Prostate gland (tissue), 2 donors: ENCODE data around the gene PDE6A. TPM values are rescaled to one million over a fixed set of nuclear protein-coding genes. Genes with fewer than 3 reads are reported as not detected.

Experiments used
- DNase-seq: peaks from one replicate; pipeline ENCODE4 v3.0.0-alpha.2; 2019; ENCODE audit warnings: low spot score
- H3K27ac ChIP-seq, 2 donors: fragments of 200-600 bp; sonication (generic); 2 replicates each; pipeline ENCODE4 v1.5.1; 2017 to 2019
- H3K27me3 ChIP-seq: fragments of 200-600 bp; sonication (generic); replicated peaks from 2 replicates; pipeline ENCODE4 v1.5.1; 2019; ENCODE audit not compliant: insufficient read depth
- H3K36me3 ChIP-seq, 2 donors: fragments of 200-600 bp; sonication (generic); 1 replicate in 1 of 2; 2 replicates in 1 of 2; pipeline versions ENCODE4 v1.5.1 to v1.8.1; 2017 to 2019
- H3K4me1 ChIP-seq: fragments of 200-600 bp; sonication (generic); replicated peaks from 2 replicates; pipeline ENCODE4 v1.5.1; 2019
- H3K4me3 ChIP-seq, 2 donors: fragments of 200-600 bp; sonication (generic); 2 replicates each; pipeline ENCODE4 v1.5.1; 2017 to 2019
- H3K9me3 ChIP-seq: fragments of 200-600 bp; sonication (generic); 2 replicates; pipeline ENCODE4 v1.5.1; 2017
- CTCF ChIP-seq, 4 experiments: fragments of 200-600 bp in 2 of 4; fragments of 450-650 bp in 2 of 4; sonication (generic) in 2 of 4; IDR thresholded peaks; 1 replicate in 3 of 4; 2 replicates in 1 of 4; pipeline ENCODE4 v1.5.1; 2016 to 2019; ENCODE audit warnings: antibody characterized with exemption in 4 of 4, mild to moderate bottlenecking in 2 of 4, moderate library complexity in 2 of 4
- POLR2A ChIP-seq: fragments of 450-650 bp; IDR thresholded peaks from one replicate; pipeline ENCODE4 v1.6.1; 2016; ENCODE audit warnings: antibody characterized with exemption, mild to moderate bottlenecking
- POLR2AphosphoS5 ChIP-seq: sonication (generic); formaldehyde crosslinking; IDR thresholded peaks from one replicate; pipeline ENCODE4 v1.6.1; 2017; ENCODE audit warnings: antibody characterized with exemption
- WGBS: methylation state at CpG from one replicate; pipeline ENCODE4 v1.1.5; 2018; 5-methylcytosine and 5-hydroxymethylcytosine counted together
- intact Hi-C: fragments of 100-400 bp; cut with DNase I; formaldehyde crosslinking; loops from one replicate; pipeline ENCODE4 v1.14.2; 2022
- total RNA-seq, 2 donors: library from RNA; depleted of rRNA; stranded (reverse); fragments of >200 nt; gene quantifications; one replicate each; pipeline ENCODE4 v1.1.0, GENCODE V29; 2016

The PDE6A gene
- total RNA-seq, 2 donors from 2014 or later, result 0.91 TPM; not detected in 1

- no peak overlapping the region for H3K4me3 ChIP-seq
- WGBS, result 52% methylated on average over 16 of the region's 16 CpGs
- H3K4me1 ChIP-seq, result no peaks in the 10 kb centered on the region
- H3K36me3 ChIP-seq, result no peaks in the 10 kb centered on the region
- no peaks in the 10 kb centered on the region for H3K27me3 ChIP-seq
- DNase-seq, result no peak
- TF ChIP-seq POLR2AphosphoS5, result no peak
- TF ChIP-seq CTCF (IDR thresholded peaks at IDR 0.05), result no peak
- no peak for TF ChIP-seq POLR2A
- intact Hi-C loops, result loop anchor here (10.0 kb wide), 1 partner anchor 385 kb away; no protein-coding TSS in a partner anchor
- H3K9me3 ChIP-seq, result no peaks in the 10 kb centered on the region
- no peak overlapping the region for H3K27ac ChIP-seq
These were observed 104.8 kb downstream of the PDE6A start for GRCh38 chr5:149839761-149840160.

- Histone ChIP-seq H3K9me3 (no peaks in the 10 kb centered on the region), H3K27me3 (no peaks in the 10 kb centered on the region), H3K4me3 (no peak overlapping the region), H3K36me3 (no peaks in the 10 kb centered on the region), H3K4me1 (no peaks in the 10 kb centered on the region), H3K27ac (no peak overlapping the region)
- WGBS, result 86% methylated on average over 6 of the region's 6 CpGs
- DNase-seq, result no peak
- no peak for TF ChIP-seq POLR2A
- no peak for TF ChIP-seq POLR2AphosphoS5
- no peak for TF ChIP-seq CTCF (IDR thresholded peaks at IDR 0.05)
- intact Hi-C loops, result loop anchor here (10.0 kb wide), 1 partner anchor 386 kb away; no protein-coding TSS in a partner anchor
These were observed 105.5 kb downstream of the PDE6A start for GRCh38 chr5:149838881-149839739.

GRCh38 chr5:149837680-149838269, 106.8 kb downstream of the PDE6A start:
- 19% methylated on average over 7 of the region's 7 CpGs for WGBS
- no peaks in the 10 kb centered on the region for H3K27me3 ChIP-seq
- H3K36me3 ChIP-seq, result no peaks in the 10 kb centered on the region
- no peak for TF ChIP-seq POLR2A
- TF ChIP-seq CTCF (IDR thresholded peaks at IDR 0.05), result peak; percentile 30 to 74 (median 70)
- H3K9me3 ChIP-seq, result no peaks in the 10 kb centered on the region
- H3K4me1 ChIP-seq, result no peaks in the 10 kb centered on the region
- no peak overlapping the region for H3K27ac ChIP-seq
- no peak overlapping the region for H3K4me3 ChIP-seq
- intact Hi-C loops, result loop anchor here (10.0 kb wide), 1 partner anchor 387 kb away; no protein-coding TSS in a partner anchor
- peak; percentile 60 for DNase-seq

- DNase-seq, result no peak
- H3K27ac ChIP-seq, result no peak overlapping the region
- TF ChIP-seq POLR2A (no peak), POLR2AphosphoS5 (no peak), CTCF (IDR thresholded peaks at IDR 0.05) (no peak)
- intact Hi-C loops, result loop anchor here (10.0 kb wide), 1 partner anchor 388 kb away; no protein-coding TSS in a partner anchor
- H3K4me1 ChIP-seq, result no peaks in the 10 kb centered on the region
- WGBS, result 93% methylated on average over 18 of the region's 18 CpGs
- H3K27me3 ChIP-seq, result no peaks in the 10 kb centered on the region
- H3K9me3 ChIP-seq, result no peaks in the 10 kb centered on the region
- no peaks in the 10 kb centered on the region for H3K36me3 ChIP-seq
- H3K4me3 ChIP-seq, result no peak overlapping the region
These were observed 108.0 kb downstream of the PDE6A start for GRCh38 chr5:149836451-149837139.
